Ectodermal cell (in vitro differentiated cells): ENCODE results near the gene EGFR.

Experiments
- H3K27ac ChIP-seq: 2 replicates; pipeline ENCODE4 v1.7.0; 2013; ENCODE audit warnings: mild to moderate bottlenecking, low read depth, low read length; ENCODE audit not compliant: insufficient read depth, poor library complexity, severe bottlenecking
- H3K27me3 ChIP-seq: 2 replicates; pipeline ENCODE4 v1.7.0; 2013; ENCODE audit warnings: mild to moderate bottlenecking, low read length; ENCODE audit not compliant: insufficient read depth, control insufficient read depth, poor library complexity, severe bottlenecking
- H3K36me3 ChIP-seq: one replicate; pipeline ENCODE4 v1.7.0; 2013; ENCODE audit warnings: low read length; ENCODE audit not compliant: control insufficient read depth, insufficient read depth
- H3K4me1 ChIP-seq: one replicate; pipeline ENCODE4 v1.7.0; 2013; ENCODE audit warnings: low read length; ENCODE audit not compliant: control insufficient read depth, insufficient read depth
- H3K4me3 ChIP-seq: 2 replicates; pipeline ENCODE4 v1.7.0; 2013; ENCODE audit warnings: low read depth, low read length, control low read depth; ENCODE audit not compliant: insufficient read depth
- H3K9me3 ChIP-seq: 2 replicates; pipeline ENCODE4 v1.7.0; 2013; ENCODE audit warnings: mild to moderate bottlenecking, low read length, moderate library complexity; ENCODE audit not compliant: control insufficient read depth
- WGBS, 2 experiments: methylation state at CpG; one replicate each; pipeline ENCODE4 v1.1.7; 2013; ENCODE audit warnings: missing lambda C conversion rate in 2 of 2; 5-methylcytosine and 5-hydroxymethylcytosine counted together

Gene EGFR

GRCh38 chr7:55177589-55178261 is 158.9 kb downstream of the EGFR start:
- 95% methylated on average over 18 of the region's 18 CpGs for WGBS, 2 experiments
- no peaks in the 10 kb centered on the region for H3K36me3 ChIP-seq

GRCh38 chr7:55178292-55178862 is 159.6 kb downstream of the EGFR start:
- H3K4me3 ChIP-seq, result no peak overlapping the region
- WGBS, 2 experiments, result 94 to 97% methylated on average over 8 of the region's 8 CpGs
- no peaks in the 10 kb centered on the region for H3K36me3 ChIP-seq
- H3K4me1 ChIP-seq, result peaks cover 6% of the 10 kb centered on the region
- no peak overlapping the region for H3K27ac ChIP-seq
- H3K9me3 ChIP-seq, result no peaks in the 10 kb centered on the region
- no peaks in the 10 kb centered on the region for H3K27me3 ChIP-seq

More at GRCh38 chr7:55177589-55178261, 158.9 kb downstream of the EGFR start:
- Histone ChIP-seq H3K27ac (no peak overlapping the region), H3K9me3 (no peaks in the 10 kb centered on the region), H3K4me3 (no peak overlapping the region), H3K27me3 (no peaks in the 10 kb centered on the region), H3K4me1 (peaks cover 6% of the 10 kb centered on the region)

DNA sequence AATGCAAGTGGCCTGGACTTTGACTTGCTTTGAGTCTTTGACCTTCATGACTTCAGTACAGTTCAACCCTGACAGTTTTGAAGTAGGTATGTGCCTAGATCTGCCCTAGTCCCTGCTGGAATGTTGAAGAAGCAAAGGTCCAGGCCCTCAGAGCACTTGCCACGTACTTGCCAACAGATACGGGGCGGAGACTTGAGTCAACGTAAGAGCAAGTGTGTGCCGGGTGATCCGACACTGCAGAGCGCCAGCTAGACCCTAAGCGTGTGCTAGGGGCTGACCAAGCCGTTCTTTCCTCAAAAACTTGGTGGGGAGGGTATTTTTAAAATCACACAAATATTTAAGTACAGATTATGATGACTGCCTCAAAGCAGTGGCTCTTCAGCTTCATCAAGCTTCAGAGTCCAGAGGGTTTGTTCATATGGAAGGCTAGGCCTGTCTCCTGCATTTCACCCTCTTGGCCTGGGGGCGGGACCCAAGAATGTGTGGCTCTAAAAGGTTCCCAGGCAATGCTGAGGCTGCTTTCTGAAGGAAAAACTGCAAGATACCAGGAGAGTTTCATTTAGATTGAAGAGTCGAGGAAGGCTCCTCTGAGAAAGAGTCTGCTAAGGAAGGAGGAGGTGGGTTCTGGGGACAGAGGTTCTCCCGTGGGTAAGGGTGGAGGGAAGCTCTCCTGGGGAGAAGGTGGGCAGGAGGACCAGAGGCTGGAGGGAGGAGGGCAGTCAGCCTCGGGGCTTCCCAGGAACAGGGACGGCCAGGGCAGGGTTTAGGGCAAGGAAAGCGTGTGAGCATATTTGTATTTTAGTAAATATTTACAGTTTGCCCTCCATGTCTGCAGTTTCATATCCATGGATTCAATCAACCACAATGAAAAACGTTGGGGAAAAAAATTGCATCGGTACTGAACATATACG is 160.3 kb downstream of the EGFR start:
- Histone ChIP-seq H3K9me3 (no peaks in the 10 kb centered on the region), H3K4me3 (no peak overlapping the region), H3K27ac (no peak overlapping the region), H3K4me1 (peaks cover 6% of the 10 kb centered on the region), H3K27me3 (no peaks in the 10 kb centered on the region), H3K36me3 (no peaks in the 10 kb centered on the region)
- 89% methylated on average over 16 to 18 of the region's 18 CpGs for WGBS, 2 experiments

DNA sequence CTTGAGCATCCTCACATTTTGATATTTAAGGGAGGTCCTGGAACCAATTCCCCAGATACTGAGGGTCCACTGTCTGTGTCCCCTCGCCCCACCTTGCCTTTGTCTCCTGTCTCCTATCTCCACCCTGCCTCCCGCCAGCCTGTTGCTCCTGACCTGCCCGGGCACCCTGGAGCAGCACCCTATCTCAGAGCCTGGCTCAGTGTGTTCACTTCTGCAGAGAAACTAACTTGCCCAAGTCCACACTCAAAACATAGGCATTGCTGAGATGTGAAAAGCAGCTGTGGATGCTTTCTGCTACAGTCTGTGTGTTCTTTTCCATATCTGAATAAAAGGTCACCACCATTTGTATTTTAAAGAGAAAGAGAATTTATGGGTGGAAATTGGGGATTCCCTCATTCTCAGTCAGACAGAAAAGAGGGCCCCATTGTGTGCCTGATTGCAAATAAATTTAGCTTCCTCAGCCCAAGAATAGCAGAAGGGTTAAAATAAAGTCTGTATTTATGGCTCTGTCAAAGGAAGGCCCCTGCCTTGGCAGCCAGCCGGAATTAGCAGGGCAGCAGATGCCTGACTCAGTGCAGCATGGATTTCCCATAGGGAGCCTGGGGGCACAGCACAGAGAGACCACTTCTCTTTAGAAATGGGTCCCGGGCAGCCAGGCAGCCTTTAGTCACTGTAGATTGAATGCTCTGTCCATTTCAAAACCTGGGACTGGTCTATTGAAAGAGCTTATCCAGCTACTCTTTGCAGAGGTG is 161.3 kb downstream of the EGFR start:
- no peak overlapping the region for H3K27ac ChIP-seq
- no peaks in the 10 kb centered on the region for H3K27me3 ChIP-seq
- H3K9me3 ChIP-seq, result no peaks in the 10 kb centered on the region
- WGBS, 2 experiments, result 89 to 90% methylated on average over 5 of the region's 5 CpGs
- H3K36me3 ChIP-seq, result no peaks in the 10 kb centered on the region
- no peak overlapping the region for H3K4me3 ChIP-seq
- peaks cover 6% of the 10 kb centered on the region for H3K4me1 ChIP-seq

DNA sequence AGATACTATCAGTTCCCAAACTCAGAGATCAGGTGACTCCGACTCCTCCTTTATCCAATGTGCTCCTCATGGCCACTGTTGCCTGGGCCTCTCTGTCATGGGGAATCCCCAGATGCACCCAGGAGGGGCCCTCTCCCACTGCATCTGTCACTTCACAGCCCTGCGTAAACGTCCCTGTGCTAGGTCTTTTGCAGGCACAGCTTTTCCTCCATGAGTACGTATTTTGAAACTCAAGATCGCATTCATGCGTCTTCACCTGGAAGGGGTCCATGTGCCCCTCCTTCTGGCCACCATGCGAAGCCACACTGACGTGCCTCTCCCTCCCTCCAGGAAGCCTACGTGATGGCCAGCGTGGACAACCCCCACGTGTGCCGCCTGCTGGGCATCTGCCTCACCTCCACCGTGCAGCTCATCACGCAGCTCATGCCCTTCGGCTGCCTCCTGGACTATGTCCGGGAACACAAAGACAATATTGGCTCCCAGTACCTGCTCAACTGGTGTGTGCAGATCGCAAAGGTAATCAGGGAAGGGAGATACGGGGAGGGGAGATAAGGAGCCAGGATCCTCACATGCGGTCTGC is 162.2 kb downstream of the EGFR start:
- no peaks in the 10 kb centered on the region for H3K36me3 ChIP-seq
- H3K27me3 ChIP-seq, result no peaks in the 10 kb centered on the region
- peaks cover 6% of the 10 kb centered on the region for H3K4me1 ChIP-seq
- WGBS, 2 experiments, result 93% methylated on average over 19 of the region's 19 CpGs
- no peak overlapping the region for H3K4me3 ChIP-seq
- H3K9me3 ChIP-seq, result no peaks in the 10 kb centered on the region
- no peak overlapping the region for H3K27ac ChIP-seq

DNA sequence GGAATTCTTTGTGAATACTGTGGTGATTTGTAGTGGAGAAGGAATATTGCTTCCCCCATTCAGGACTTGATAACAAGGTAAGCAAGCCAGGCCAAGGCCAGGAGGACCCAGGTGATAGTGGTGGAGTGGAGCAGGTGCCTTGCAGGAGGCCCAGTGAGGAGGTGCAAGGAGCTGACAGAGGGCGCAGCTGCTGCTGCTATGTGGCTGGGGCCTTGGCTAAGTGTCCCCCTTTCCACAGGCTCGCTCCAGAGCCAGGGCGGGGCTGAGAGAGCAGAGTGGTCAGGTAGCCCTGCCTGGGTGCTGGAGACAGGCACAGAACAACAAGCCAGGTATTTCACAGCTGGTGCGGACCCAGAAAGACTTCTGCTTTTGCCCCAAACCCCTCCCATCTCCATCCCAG is 162.9 kb downstream of the EGFR start:
- Histone ChIP-seq H3K4me3 (no peak overlapping the region), H3K27ac (no peak overlapping the region), H3K4me1 (peaks cover 6% of the 10 kb centered on the region), H3K36me3 (no peaks in the 10 kb centered on the region), H3K9me3 (no peaks in the 10 kb centered on the region), H3K27me3 (no peaks in the 10 kb centered on the region)
- WGBS, 2 experiments, result 94 to 95% methylated on average over 4 of the region's 4 CpGs

DNA sequence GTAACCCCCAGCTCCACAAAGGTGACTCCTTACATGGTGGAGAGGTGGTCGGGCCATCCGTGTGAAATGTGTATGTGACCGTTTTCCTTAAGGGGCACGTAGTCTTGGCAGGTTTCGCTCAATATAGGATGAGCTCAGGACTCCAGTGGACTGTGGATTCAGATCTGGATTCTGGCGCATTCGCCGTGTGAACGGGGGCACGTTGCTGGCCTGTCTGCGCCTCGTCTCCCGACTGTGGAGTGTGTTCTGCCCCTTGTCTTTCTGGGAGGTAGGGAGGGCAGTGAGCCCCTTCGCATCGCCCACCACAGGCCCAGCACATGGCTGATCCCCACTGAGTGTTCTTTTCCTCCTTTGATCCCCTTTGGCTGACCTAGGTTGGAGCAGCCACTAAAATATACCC is 165.1 kb downstream of the EGFR start:
- Histone ChIP-seq H3K36me3 (no peaks in the 10 kb centered on the region), H3K27me3 (no peaks in the 10 kb centered on the region), H3K4me1 (peaks cover 7% of the 10 kb centered on the region), H3K4me3 (no peak overlapping the region), H3K9me3 (no peaks in the 10 kb centered on the region), H3K27ac (no peak overlapping the region)
- 83% methylated on average over 15 of the region's 15 CpGs for WGBS, 2 experiments

GRCh38 chr7:55185321-55185802 is 166.5 kb downstream of the EGFR start:
- Histone ChIP-seq H3K4me3 (no peak overlapping the region), H3K4me1 (peaks cover 13% of the 10 kb centered on the region), H3K9me3 (no peaks in the 10 kb centered on the region), H3K27me3 (no peaks in the 10 kb centered on the region), H3K36me3 (no peaks in the 10 kb centered on the region), H3K27ac (no peak overlapping the region)
- 82 to 84% methylated on average over 8 of the region's 8 CpGs for WGBS, 2 experiments

GRCh38 chr7:55185941-55186609 is 167.3 kb downstream of the EGFR start:
- Histone ChIP-seq H3K4me1 (peaks cover 13% of the 10 kb centered on the region), H3K4me3 (no peak overlapping the region), H3K9me3 (no peaks in the 10 kb centered on the region), H3K27ac (no peak overlapping the region), H3K36me3 (no peaks in the 10 kb centered on the region), H3K27me3 (no peaks in the 10 kb centered on the region)
- 92 to 94% methylated on average over 14 to 15 of the region's 15 CpGs for WGBS, 2 experiments
